Posterior cingulate gyrus (tissue), 11 donors: ENCODE results near the gene TAF5L.
A peak's percentile ranks its signal among the peaks of the same experiment; 100 is the strongest.
"Not testable (repeated sequence)": the region's sequence is repeated elsewhere in the genome, so short reads cannot be mapped to it uniquely, and the experiment has no call there.

ENCODE experiments used
- DNase-seq, 10 donors: peaks; one replicate each; pipeline versions ENCODE4 v3.0.0 to v3.0.0-alpha.2; 2020 to 2021; ENCODE audit warnings: mixed read lengths in 3 of 10
- intact Hi-C: fragments of 100-400 bp; cut with DNase I; formaldehyde crosslinking; loops from one replicate; pipeline ENCODE4 v1.15.1; 2023

TAF5L gene

GRCh38 chr1:229578168-229579058 lies 47.5 kb downstream of the TAF5L start:
- peak in 1 of 10 donors; percentile 17 for DNase-seq
- intact Hi-C loops, result loop anchor here (2.0 to 5.0 kb wide), 2 partner anchors 20 to 49 kb away; partner anchors contain the start of genes ABCB10, TAF5L and URB2

GRCh38 chr1:229574679-229575442 lies 51.1 kb downstream of the TAF5L start:
- DNase-seq, result no peak
- intact Hi-C loops, result loop anchor here (5.0 kb wide), 1 partner anchor 52 kb away; the partner anchor contains the start of genes TAF5L and URB2

GRCh38 chr1:229572286-229572685 lies 53.6 kb downstream of the TAF5L start:
- intact Hi-C loops, result no loop called here
- no peak for DNase-seq

GRCh38 chr1:229570891-229571516 lies 54.9 kb downstream of the TAF5L start:
- intact Hi-C loops, result no loop called here
- no peak for DNase-seq

- intact Hi-C loops, result no loop called here
- DNase-seq, result no peak
Measured at GRCh38 chr1:229570305-229570704, 55.6 kb downstream of the TAF5L start.

- no peak for DNase-seq
- intact Hi-C loops, result no loop called here
Measured at GRCh38 chr1:229567109-229567868, 58.6 kb downstream of the TAF5L start.

- intact Hi-C loops, result no loop called here
- DNase-seq, result no peak
Measured at GRCh38 chr1:229563701-229564100, 62.2 kb downstream of the TAF5L start.

- intact Hi-C loops, result no loop called here
- DNase-seq, result no peak
Measured at GRCh38 chr1:229563241-229563640, 62.7 kb downstream of the TAF5L start.

- intact Hi-C loops, result no loop called here
- no peak for DNase-seq
Measured at GRCh38 chr1:229562686-229563085, 63.2 kb downstream of the TAF5L start.

- intact Hi-C loops, result no loop called here
- DNase-seq, result no peak
Measured at GRCh38 chr1:229561141-229561540, 64.8 kb downstream of the TAF5L start.

- intact Hi-C loops, DNase-seq: not testable (repeated sequence)
Measured at GRCh38 chr1:229560124-229560523, 65.8 kb downstream of the TAF5L start.

- intact Hi-C loops, result loop anchor here (2.0 kb wide), 2 partner anchors 19 to 51 kb away; partner anchors contain the start of gene NUP133
- DNase-seq, result not testable (repeated sequence)
Measured at GRCh38 chr1:229559336-229559801, 66.6 kb downstream of the TAF5L start.

- peak; percentile 92 to 99 (median 94) for DNase-seq
- intact Hi-C loops, result loop anchor here (1.0 to 2.0 kb wide), 3 partner anchors 20 to 67 kb away; partner anchors contain the start of gene NUP133
Measured at GRCh38 chr1:229558460-229559335, 67.2 kb downstream of the TAF5L start, which contains the start of gene ABCB10. Gene ABCB10 (minus strand): TSS chr1:229558707. CDS start chr1:229558652, 55 bp downstream.

- peak; percentile 35 to 90 (median 48) for DNase-seq
Measured at GRCh38 chr1:229557913-229558414, 68.0 kb downstream of the TAF5L start.

GRCh38 chr1:229557200-229557850 lies 68.6 kb downstream of the TAF5L start:
- intact Hi-C loops, result no loop called here

More at GRCh38 chr1:229557913-229558414, 68.0 kb downstream of the TAF5L start:
- intact Hi-C loops, result loop anchor here (1.0 to 2.0 kb wide), 3 partner anchors 21 to 67 kb away; partner anchors contain the start of gene NUP133

GRCh38 chr1:229554886-229555621 lies 70.9 kb downstream of the TAF5L start:
- no peak for DNase-seq

More at GRCh38 chr1:229557200-229557850, 68.6 kb downstream of the TAF5L start:
- DNase-seq, result no peak

GRCh38 chr1:229553621-229554130 lies 72.2 kb downstream of the TAF5L start:
- intact Hi-C loops, result no loop called here
- DNase-seq, result no peak

More at GRCh38 chr1:229554886-229555621, 70.9 kb downstream of the TAF5L start:
- intact Hi-C loops, result no loop called here
